Pulmonary artery endothelial cell (primary cell): Measurements from ENCODE around the gene SNCG. TPM values are rescaled to one million over a fixed set of nuclear protein-coding genes. Genes with fewer than 3 reads are reported as not detected.
"Not testable (repeated sequence)": the region's sequence is repeated elsewhere in the genome, so short reads cannot be mapped to it uniquely, and the experiment has no call there.

Source experiments
- DNase-seq: peaks from one replicate; pipeline ENCODE4 v3.0.0-alpha.2; 2011; ENCODE audit warnings: low read depth, low spot score
- total RNA-seq: library from RNA; depleted of rRNA; stranded (reverse); fragments of >200 nt; gene quantifications from 2 replicates; pipeline ENCODE4 v1.2.3, GENCODE V29; 2014

SNCG gene
- total RNA-seq, 1 donor from 2014 or later, result 45.0 TPM

GRCh38 chr10:86974484-86974883 is 16.1 kb downstream of the SNCG start:
- DNase-seq, result no peak

- DNase-seq, result no peak
These were observed 18.1 kb downstream of the SNCG start for GRCh38 chr10:86976362-86977056.

- DNase-seq, result not testable (repeated sequence)
These were observed 20.1 kb downstream of the SNCG start for GRCh38 chr10:86978457-86978856.

- DNase-seq, result no peak
These were observed 21.0 kb downstream of the SNCG start for GRCh38 chr10:86979296-86979818.

- no peak for DNase-seq
These were observed 21.6 kb downstream of the SNCG start for GRCh38 chr10:86979977-86980448.

- DNase-seq, result not testable (repeated sequence)
These were observed 22.6 kb downstream of the SNCG start for GRCh38 chr10:86981020-86981419.

GRCh38 chr10:86981716-86982115 is 23.3 kb downstream of the SNCG start:
- DNase-seq, result no peak

GRCh38 chr10:86984498-86984897 is 26.1 kb downstream of the SNCG start:
- not testable (repeated sequence) for DNase-seq

GRCh38 chr10:86988520-86988919 is 30.1 kb downstream of the SNCG start:
- no peak for DNase-seq

GRCh38 chr10:86991362-86991761 is 33.0 kb downstream of the SNCG start:
- DNase-seq, result not testable (repeated sequence)

GRCh38 chr10:86992456-86992855 is 34.1 kb downstream of the SNCG start:
- no peak for DNase-seq

GRCh38 chr10:86992929-86993328 is 34.5 kb downstream of the SNCG start:
- DNase-seq, result no peak

GRCh38 chr10:86999802-87000403 is 41.5 kb downstream of the SNCG start:
- not testable (repeated sequence) for DNase-seq

- DNase-seq, result no peak
These were observed 42.1 kb downstream of the SNCG start for GRCh38 chr10:87000491-87000890.

- DNase-seq, result not testable (repeated sequence)
These were observed 48.7 kb downstream of the SNCG start for GRCh38 chr10:87007124-87007523.

GRCh38 chr10:87007674-87008073 is 49.3 kb downstream of the SNCG start:
- not testable (repeated sequence) for DNase-seq

GRCh38 chr10:87008303-87008702 is 49.9 kb downstream of the SNCG start:
- DNase-seq, result not testable (repeated sequence)

- not testable (repeated sequence) for DNase-seq
These were observed 50.8 kb downstream of the SNCG start for GRCh38 chr10:87009134-87009696.
